WTC11 (cell line): ENCODE measurements around the gene BTK.

Experiments used
- CREB1 ChIP-seq: sonication (generic); formaldehyde crosslinking; IDR thresholded peaks from 2 replicates; pipeline ENCODE4 v1.8.0; 2023; ENCODE audit warnings: mild to moderate bottlenecking, missing genetic modification reagents
- JUN ChIP-seq: sonication (generic); formaldehyde crosslinking; IDR thresholded peaks from 2 replicates; pipeline ENCODE4 v1.8.0; 2023; ENCODE audit warnings: mild to moderate bottlenecking, missing genetic modification reagents
- NFE2L1 ChIP-seq: sonication (generic); formaldehyde crosslinking; IDR thresholded peaks from 2 replicates; pipeline ENCODE4 v1.8.1; 2023; ENCODE audit warnings: missing genetic modification reagents
- NFYB ChIP-seq: sonication (generic); formaldehyde crosslinking; conservative IDR thresholded peaks from 2 replicates; pipeline ENCODE4 v1.8.0; 2022; ENCODE audit warnings: low read depth, missing genetic modification reagents
- SMAD4 ChIP-seq: sonication (generic); formaldehyde crosslinking; IDR thresholded peaks from 2 replicates; pipeline ENCODE4 v1.8.0; 2022; ENCODE audit warnings: mild to moderate bottlenecking, missing genetic modification reagents
- ZBTB21 ChIP-seq: sonication (generic); formaldehyde crosslinking; IDR thresholded peaks from 2 replicates; pipeline ENCODE4 v1.8.1; 2023; ENCODE audit warnings: mild to moderate bottlenecking, missing genetic modification reagents, borderline replicate concordance
- ZNF232 ChIP-seq: sonication (generic); formaldehyde crosslinking; IDR thresholded peaks from 2 replicates; pipeline ENCODE4 v1.8.0; 2022; ENCODE audit warnings: mild to moderate bottlenecking, missing genetic modification reagents
- ZNF263 ChIP-seq: sonication (generic); formaldehyde crosslinking; IDR thresholded peaks from 2 replicates; pipeline ENCODE4 v1.8.1; 2022; ENCODE audit warnings: low read depth, mild to moderate bottlenecking, moderate library complexity, missing genetic modification reagents
- TF ChIP-seq, protein P1 (sequence below): fragments of 200-600 bp; IDR thresholded peaks from 2 replicates; pipeline ENCODE4 v1.8.0; 2022; ENCODE audit warnings: antibody characterized with exemption
- TF ChIP-seq, protein P2 (sequence below): sonication (generic); formaldehyde crosslinking; IDR thresholded peaks from 2 replicates; pipeline ENCODE4 v1.8.1; 2022; ENCODE audit warnings: mild to moderate bottlenecking, missing genetic modification reagents, moderate library complexity, borderline replicate concordance
- TF ChIP-seq, protein P3 (sequence below): fragments of 250-450 bp; sonication (Bioruptor Pico); IDR thresholded peaks from 2 replicates; pipeline ENCODE4 v1.9.0; 2021; ENCODE audit warnings: mild to moderate bottlenecking
- TF ChIP-seq, protein P4 (sequence below): sonication (generic); formaldehyde crosslinking; IDR thresholded peaks from 2 replicates; pipeline ENCODE4 v1.8.1; 2023; ENCODE audit warnings: mild to moderate bottlenecking, missing genetic modification reagents
- TF ChIP-seq, protein P5 (sequence below): sonication (generic); formaldehyde crosslinking; IDR thresholded peaks from 2 replicates; pipeline ENCODE4 v1.8.0; 2022; ENCODE audit warnings: missing genetic modification reagents
- TF ChIP-seq, protein P6 (sequence below): sonication (generic); formaldehyde crosslinking; IDR thresholded peaks from 2 replicates; pipeline ENCODE4 v1.8.0; 2022; ENCODE audit warnings: mild to moderate bottlenecking, missing genetic modification reagents

DNA sequence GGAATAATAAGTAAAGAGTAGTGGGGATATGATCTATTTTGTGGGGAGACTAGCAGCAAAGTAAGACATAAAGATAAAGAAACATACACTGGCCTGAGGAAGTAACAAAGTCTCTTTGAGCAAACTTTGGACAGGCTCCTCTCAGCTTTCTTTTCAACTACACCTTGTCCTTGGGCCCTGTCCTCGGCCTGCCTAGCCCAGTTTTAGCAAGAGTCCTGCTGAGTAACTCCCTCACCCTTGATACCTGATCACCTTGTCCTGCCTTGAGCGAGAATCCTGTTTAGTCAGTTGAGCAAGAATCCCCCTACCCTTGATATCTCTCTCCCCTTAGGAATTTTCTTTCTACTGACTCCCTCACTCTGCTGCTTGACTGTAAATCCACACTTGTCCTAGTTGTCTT is 33.5 kb upstream of the BTK start:
- TF ChIP-seq NFYB (no peak), CREB1 (CRISPR knock-in tag) (no peak), JUN (CRISPR knock-in tag) (no peak), ZNF232 (no peak), SMAD4 (CRISPR knock-in tag) (no peak), ZBTB21 (CRISPR knock-in tag) (no peak), NFE2L1 (CRISPR knock-in tag) (no peak), ZNF263 (CRISPR knock-in tag) (no peak)
- TF ChIP-seq, protein P1, sequence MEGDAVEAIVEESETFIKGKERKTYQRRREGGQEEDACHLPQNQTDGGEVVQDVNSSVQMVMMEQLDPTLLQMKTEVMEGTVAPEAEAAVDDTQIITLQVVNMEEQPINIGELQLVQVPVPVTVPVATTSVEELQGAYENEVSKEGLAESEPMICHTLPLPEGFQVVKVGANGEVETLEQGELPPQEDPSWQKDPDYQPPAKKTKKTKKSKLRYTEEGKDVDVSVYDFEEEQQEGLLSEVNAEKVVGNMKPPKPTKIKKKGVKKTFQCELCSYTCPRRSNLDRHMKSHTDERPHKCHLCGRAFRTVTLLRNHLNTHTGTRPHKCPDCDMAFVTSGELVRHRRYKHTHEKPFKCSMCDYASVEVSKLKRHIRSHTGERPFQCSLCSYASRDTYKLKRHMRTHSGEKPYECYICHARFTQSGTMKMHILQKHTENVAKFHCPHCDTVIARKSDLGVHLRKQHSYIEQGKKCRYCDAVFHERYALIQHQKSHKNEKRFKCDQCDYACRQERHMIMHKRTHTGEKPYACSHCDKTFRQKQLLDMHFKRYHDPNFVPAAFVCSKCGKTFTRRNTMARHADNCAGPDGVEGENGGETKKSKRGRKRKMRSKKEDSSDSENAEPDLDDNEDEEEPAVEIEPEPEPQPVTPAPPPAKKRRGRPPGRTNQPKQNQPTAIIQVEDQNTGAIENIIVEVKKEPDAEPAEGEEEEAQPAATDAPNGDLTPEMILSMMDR: no peak
- TF ChIP-seq, protein P2, sequence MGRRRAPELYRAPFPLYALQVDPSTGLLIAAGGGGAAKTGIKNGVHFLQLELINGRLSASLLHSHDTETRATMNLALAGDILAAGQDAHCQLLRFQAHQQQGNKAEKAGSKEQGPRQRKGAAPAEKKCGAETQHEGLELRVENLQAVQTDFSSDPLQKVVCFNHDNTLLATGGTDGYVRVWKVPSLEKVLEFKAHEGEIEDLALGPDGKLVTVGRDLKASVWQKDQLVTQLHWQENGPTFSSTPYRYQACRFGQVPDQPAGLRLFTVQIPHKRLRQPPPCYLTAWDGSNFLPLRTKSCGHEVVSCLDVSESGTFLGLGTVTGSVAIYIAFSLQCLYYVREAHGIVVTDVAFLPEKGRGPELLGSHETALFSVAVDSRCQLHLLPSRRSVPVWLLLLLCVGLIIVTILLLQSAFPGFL (CRISPR knock-in tag): no peak
- TF ChIP-seq, protein P3, sequence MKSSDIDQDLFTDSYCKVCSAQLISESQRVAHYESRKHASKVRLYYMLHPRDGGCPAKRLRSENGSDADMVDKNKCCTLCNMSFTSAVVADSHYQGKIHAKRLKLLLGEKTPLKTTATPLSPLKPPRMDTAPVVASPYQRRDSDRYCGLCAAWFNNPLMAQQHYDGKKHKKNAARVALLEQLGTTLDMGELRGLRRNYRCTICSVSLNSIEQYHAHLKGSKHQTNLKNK (CRISPR knock-in tag): no peak
- TF ChIP-seq, protein P4, sequence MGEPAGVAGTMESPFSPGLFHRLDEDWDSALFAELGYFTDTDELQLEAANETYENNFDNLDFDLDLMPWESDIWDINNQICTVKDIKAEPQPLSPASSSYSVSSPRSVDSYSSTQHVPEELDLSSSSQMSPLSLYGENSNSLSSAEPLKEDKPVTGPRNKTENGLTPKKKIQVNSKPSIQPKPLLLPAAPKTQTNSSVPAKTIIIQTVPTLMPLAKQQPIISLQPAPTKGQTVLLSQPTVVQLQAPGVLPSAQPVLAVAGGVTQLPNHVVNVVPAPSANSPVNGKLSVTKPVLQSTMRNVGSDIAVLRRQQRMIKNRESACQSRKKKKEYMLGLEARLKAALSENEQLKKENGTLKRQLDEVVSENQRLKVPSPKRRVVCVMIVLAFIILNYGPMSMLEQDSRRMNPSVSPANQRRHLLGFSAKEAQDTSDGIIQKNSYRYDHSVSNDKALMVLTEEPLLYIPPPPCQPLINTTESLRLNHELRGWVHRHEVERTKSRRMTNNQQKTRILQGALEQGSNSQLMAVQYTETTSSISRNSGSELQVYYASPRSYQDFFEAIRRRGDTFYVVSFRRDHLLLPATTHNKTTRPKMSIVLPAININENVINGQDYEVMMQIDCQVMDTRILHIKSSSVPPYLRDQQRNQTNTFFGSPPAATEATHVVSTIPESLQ (CRISPR knock-in tag): no peak
- TF ChIP-seq, protein P5, sequence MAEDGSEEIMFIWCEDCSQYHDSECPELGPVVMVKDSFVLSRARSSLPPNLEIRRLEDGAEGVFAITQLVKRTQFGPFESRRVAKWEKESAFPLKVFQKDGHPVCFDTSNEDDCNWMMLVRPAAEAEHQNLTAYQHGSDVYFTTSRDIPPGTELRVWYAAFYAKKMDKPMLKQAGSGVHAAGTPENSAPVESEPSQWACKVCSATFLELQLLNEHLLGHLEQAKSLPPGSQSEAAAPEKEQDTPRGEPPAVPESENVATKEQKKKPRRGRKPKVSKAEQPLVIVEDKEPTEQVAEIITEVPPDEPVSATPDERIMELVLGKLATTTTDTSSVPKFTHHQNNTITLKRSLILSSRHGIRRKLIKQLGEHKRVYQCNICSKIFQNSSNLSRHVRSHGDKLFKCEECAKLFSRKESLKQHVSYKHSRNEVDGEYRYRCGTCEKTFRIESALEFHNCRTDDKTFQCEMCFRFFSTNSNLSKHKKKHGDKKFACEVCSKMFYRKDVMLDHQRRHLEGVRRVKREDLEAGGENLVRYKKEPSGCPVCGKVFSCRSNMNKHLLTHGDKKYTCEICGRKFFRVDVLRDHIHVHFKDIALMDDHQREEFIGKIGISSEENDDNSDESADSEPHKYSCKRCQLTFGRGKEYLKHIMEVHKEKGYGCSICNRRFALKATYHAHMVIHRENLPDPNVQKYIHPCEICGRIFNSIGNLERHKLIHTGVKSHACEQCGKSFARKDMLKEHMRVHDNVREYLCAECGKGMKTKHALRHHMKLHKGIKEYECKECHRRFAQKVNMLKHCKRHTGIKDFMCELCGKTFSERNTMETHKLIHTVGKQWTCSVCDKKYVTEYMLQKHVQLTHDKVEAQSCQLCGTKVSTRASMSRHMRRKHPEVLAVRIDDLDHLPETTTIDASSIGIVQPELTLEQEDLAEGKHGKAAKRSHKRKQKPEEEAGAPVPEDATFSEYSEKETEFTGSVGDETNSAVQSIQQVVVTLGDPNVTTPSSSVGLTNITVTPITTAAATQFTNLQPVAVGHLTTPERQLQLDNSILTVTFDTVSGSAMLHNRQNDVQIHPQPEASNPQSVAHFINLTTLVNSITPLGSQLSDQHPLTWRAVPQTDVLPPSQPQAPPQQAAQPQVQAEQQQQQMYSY (CRISPR knock-in tag): no peak
- TF ChIP-seq, protein P6, sequence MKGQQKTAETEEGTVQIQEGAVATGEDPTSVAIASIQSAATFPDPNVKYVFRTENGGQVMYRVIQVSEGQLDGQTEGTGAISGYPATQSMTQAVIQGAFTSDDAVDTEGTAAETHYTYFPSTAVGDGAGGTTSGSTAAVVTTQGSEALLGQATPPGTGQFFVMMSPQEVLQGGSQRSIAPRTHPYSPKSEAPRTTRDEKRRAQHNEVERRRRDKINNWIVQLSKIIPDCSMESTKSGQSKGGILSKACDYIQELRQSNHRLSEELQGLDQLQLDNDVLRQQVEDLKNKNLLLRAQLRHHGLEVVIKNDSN (CRISPR knock-in tag): no peak
